K562 (cell line): ENCODE data around the gene MYL6B. TPM values are rescaled to one million over a fixed set of nuclear protein-coding genes. Genes with fewer than 3 reads are reported as not detected.

Experiments
- BMI1 ChIP-seq: fragments of 150-350 bp; IDR thresholded peaks from 2 replicates; pipeline ENCODE4 v1.6.1; 2014; ENCODE audit warnings: low read length
- CUX1 ChIP-seq: fragments of 200-800 bp; sonication (Bioruptor generic); IDR thresholded peaks from 2 replicates; pipeline ENCODE4 v1.6.1; 2016; ENCODE audit warnings: missing genetic modification characterization, missing compliant biosample characterization
- CXXC5 ChIP-seq: fragments of 250-450 bp; sonication (Bioruptor Pico); IDR thresholded peaks from 2 replicates; pipeline ENCODE4 v1.8.0; 2022; ENCODE audit warnings: inconsistent platforms, mild to moderate bottlenecking, moderate library complexity
- ESRRB ChIP-seq: fragments of 250-450 bp; sonication (Bioruptor Pico); IDR thresholded peaks from 2 replicates; pipeline ENCODE4 v1.5.0; 2020; ENCODE audit warnings: mild to moderate bottlenecking, moderate library complexity, borderline replicate concordance
- ETS2 ChIP-seq: IDR thresholded peaks from 2 replicates; pipeline ENCODE4 v1.6.1; 2016; ENCODE audit warnings: borderline replicate concordance, missing genetic modification characterization, mild to moderate bottlenecking, moderate library complexity, missing compliant biosample characterization; ENCODE audit not compliant: poor library complexity, severe bottlenecking
- GTF2E2 ChIP-seq: fragments of 200-800 bp; sonication (Bioruptor generic); IDR thresholded peaks from 2 replicates; pipeline ENCODE4 v1.6.1; 2016; ENCODE audit warnings: missing genetic modification characterization, missing compliant biosample characterization
- HDAC8 ChIP-seq: fragments of 450-650 bp; IDR thresholded peaks from 2 replicates; pipeline ENCODE4 v1.6.1; 2016; ENCODE audit warnings: mild to moderate bottlenecking, missing genetic modification characterization, moderate library complexity, missing compliant biosample characterization
- RBM25 ChIP-seq: fragments of 200-400 bp; formaldehyde crosslinking; IDR thresholded peaks from 2 replicates; pipeline ENCODE4 v1.6.1; 2018; ENCODE audit warnings: low read length, low read depth, moderate library complexity; ENCODE audit not compliant: severe bottlenecking
- RUNX1 ChIP-seq: sonication (generic); IDR thresholded peaks from 2 replicates; pipeline ENCODE4 v1.6.1; 2016; ENCODE audit warnings: antibody characterized with exemption, low read depth
- ZBTB43 ChIP-seq: sonication (generic); formaldehyde crosslinking; IDR thresholded peaks from 2 replicates; pipeline ENCODE4 v1.8.0; 2023; ENCODE audit warnings: mild to moderate bottlenecking, missing genetic modification reagents
- ZC3H11A ChIP-seq: IDR thresholded peaks from 2 replicates; pipeline ENCODE4 v1.6.1; 2012; ENCODE audit warnings: low read depth, low read length, improper control_type of control experiment
- ZNF124 ChIP-seq: sonication (generic); formaldehyde crosslinking; IDR thresholded peaks from 2 replicates; pipeline ENCODE4 v1.8.1; 2022; ENCODE audit warnings: missing genetic modification reagents
- ZNF146 ChIP-seq: IDR thresholded peaks from one replicate; pipeline ENCODE4 v1.6.1; 2018; ENCODE audit warnings: missing compliant biosample characterization; ENCODE audit not compliant: unreplicated experiment
- ZNF561 ChIP-seq: fragments of 450-650 bp; formaldehyde crosslinking; conservative IDR thresholded peaks from 2 replicates; pipeline ENCODE4 v1.4.0; 2020; ENCODE audit warnings: mild to moderate bottlenecking, moderate library complexity
- polyA plus RNA-seq, 8 experiments: library from polyadenylated mRNA; depleted of rRNA in 4 of 8; stranded (reverse) in 5 of 8; unstranded in 3 of 8; fragments of >200 nt; fragmentation: Nextera tagmentation in 2 of 8; fragmentation: Illumina TruSeq in 1 of 8; extraction: Ambion mirVana in 2 of 8; extraction: Trizol in 1 of 8; gene quantifications; 2 replicates each; pipeline versions ENCODE4 v1.2.1 to v1.2.3, GENCODE V29; 2011 to 2014; ENCODE audit warnings: inconsistent platforms in 1 of 8, missing spikeins in 1 of 8
- total RNA-seq, 7 experiments: library from RNA; depleted of rRNA in 6 of 7; stranded (reverse); fragments of >200 nt in 6 of 7; fragmentation: Illumina TruSeq in 2 of 7; extraction: Trizol in 2 of 7; gene quantifications; 2 replicates each; pipeline versions ENCODE4 v1.2.1 to v1.2.3, GENCODE V29; 2011 to 2021; ENCODE audit warnings: low replicate concordance in 1 of 7
- TF ChIP-seq, protein P1 (sequence below): fragments of 250-450 bp; sonication (Bioruptor Pico); IDR thresholded peaks from 2 replicates; pipeline ENCODE4 v1.4.0; 2020; ENCODE audit warnings: borderline replicate concordance
- TF ChIP-seq, protein P2 (sequence below): sonication (generic); formaldehyde crosslinking; IDR thresholded peaks from 2 replicates; pipeline ENCODE4 v1.8.1; 2023; ENCODE audit warnings: missing genetic modification reagents, mild to moderate bottlenecking, borderline replicate concordance

MYL6B gene
- total and polyA plus RNA-seq, 9 of the 15 experiments (the other 6 are each of a cell fraction or from before 2014, with no cell fraction given) = 42.8 to 77.3 (median 68.6) TPM

GRCh38 chr12:56119361-56119796, 33.0 kb upstream of the MYL6B start (continued):
- TF ChIP-seq, protein P1, sequence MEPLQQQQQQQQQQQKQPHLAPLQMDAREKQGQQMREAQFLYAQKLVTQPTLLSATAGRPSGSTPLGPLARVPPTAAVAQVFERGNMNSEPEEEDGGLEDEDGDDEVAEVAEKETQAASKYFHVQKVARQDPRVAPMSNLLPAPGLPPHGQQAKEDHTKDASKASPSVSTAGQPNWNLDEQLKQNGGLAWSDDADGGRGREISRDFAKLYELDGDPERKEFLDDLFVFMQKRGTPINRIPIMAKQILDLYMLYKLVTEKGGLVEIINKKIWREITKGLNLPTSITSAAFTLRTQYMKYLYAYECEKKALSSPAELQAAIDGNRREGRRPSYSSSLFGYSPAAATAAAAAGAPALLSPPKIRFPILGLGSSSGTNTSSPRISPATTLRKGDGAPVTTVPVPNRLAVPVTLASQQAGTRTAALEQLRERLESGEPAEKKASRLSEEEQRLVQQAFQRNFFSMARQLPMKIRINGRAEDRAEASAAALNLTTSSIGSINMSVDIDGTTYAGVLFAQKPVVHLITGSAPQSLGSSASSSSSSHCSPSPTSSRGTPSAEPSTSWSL = no peak
- TF ChIP-seq, protein P2, sequence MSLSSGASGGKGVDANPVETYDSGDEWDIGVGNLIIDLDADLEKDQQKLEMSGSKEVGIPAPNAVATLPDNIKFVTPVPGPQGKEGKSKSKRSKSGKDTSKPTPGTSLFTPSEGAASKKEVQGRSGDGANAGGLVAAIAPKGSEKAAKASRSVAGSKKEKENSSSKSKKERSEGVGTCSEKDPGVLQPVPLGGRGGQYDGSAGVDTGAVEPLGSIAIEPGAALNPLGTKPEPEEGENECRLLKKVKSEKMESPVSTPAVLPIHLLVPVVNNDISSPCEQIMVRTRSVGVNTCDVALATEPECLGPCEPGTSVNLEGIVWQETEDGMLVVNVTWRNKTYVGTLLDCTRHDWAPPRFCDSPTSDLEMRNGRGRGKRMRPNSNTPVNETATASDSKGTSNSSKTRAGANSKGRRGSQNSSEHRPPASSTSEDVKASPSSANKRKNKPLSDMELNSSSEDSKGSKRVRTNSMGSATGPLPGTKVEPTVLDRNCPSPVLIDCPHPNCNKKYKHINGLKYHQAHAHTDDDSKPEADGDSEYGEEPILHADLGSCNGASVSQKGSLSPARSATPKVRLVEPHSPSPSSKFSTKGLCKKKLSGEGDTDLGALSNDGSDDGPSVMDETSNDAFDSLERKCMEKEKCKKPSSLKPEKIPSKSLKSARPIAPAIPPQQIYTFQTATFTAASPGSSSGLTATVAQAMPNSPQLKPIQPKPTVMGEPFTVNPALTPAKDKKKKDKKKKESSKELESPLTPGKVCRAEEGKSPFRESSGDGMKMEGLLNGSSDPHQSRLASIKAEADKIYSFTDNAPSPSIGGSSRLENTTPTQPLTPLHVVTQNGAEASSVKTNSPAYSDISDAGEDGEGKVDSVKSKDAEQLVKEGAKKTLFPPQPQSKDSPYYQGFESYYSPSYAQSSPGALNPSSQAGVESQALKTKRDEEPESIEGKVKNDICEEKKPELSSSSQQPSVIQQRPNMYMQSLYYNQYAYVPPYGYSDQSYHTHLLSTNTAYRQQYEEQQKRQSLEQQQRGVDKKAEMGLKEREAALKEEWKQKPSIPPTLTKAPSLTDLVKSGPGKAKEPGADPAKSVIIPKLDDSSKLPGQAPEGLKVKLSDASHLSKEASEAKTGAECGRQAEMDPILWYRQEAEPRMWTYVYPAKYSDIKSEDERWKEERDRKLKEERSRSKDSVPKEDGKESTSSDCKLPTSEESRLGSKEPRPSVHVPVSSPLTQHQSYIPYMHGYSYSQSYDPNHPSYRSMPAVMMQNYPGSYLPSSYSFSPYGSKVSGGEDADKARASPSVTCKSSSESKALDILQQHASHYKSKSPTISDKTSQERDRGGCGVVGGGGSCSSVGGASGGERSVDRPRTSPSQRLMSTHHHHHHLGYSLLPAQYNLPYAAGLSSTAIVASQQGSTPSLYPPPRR (CRISPR knock-in tag) = no peak
- TF ChIP-seq RUNX1 (no peak), ESRRB (CRISPR knock-in tag) (no peak), ETS2 (tag) (no peak), GTF2E2 (tag) (no peak), ZC3H11A (no peak), CXXC5 (CRISPR knock-in tag) (no peak), ZNF124 (no peak), RBM25 (no peak), CUX1 (CRISPR knock-in tag) (no peak), BMI1 (no peak), HDAC8 (tag) (no peak), ZBTB43 (CRISPR knock-in tag) (no peak), ZNF146 (CRISPR knock-in tag) (no peak), ZNF561 (CRISPR knock-in tag) (no peak)
